HG02970 (cell line): Measurements from ENCODE around the gene DGKG.

Experiments
- ATAC-seq: cut with Tn5 transposase; IDR thresholded peaks from one replicate; pipeline ENCODE4 v1.9.1; 2021; ENCODE audit warnings: mild to moderate bottlenecking, moderate library complexity, moderate number of reproducible peaks; ENCODE audit not compliant: unreplicated experiment, low FRiP score

DGKG gene

DNA sequence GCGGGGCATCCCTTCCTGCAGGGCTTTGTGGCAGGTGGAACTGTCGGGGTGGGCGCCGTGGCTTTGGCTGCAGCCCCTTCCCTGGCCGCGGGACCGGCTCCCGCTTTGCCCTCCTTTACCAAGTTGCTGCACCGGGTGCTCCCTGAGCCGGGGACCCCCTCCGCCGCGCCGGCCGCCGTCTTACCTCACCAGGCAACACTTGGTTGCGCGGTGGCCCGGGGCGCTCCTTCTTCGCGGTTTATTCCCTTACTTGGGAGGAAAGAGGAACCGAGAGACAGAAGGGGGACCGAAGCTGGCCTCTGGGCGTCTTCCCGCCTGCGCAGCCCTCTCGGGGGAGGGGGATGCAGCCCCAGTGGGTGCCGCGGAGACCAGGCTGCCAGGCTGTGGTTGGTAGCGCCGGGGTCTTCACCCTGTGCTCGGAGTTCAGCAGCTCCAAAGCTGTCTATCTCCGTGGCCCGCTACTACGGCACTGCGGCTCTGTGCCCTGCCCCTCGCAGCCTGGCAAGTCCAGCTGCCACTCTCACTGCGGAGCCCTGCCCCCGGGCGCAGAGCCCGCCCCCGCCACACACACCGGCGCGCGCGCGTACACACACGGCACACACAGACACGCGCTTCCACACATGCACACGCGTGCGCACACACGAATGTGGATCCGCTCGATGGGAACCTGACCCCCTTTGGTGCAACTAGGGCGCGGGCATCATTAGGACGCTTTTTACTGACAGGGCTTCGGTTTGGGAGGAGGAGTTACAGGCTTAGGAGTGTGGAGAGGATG, at the start of gene DGKG:
Gene DGKG, minus strand, starts transcription at position 473 of the 775 bp plus-strand sequence. CDS start 41,775 bp downstream, outside the sequence.
- no peak for ATAC-seq

- no peak for ATAC-seq
Measured at GRCh38 chr3:186411089-186411488, 49.1 kb upstream of the DGKG start.

DNA sequence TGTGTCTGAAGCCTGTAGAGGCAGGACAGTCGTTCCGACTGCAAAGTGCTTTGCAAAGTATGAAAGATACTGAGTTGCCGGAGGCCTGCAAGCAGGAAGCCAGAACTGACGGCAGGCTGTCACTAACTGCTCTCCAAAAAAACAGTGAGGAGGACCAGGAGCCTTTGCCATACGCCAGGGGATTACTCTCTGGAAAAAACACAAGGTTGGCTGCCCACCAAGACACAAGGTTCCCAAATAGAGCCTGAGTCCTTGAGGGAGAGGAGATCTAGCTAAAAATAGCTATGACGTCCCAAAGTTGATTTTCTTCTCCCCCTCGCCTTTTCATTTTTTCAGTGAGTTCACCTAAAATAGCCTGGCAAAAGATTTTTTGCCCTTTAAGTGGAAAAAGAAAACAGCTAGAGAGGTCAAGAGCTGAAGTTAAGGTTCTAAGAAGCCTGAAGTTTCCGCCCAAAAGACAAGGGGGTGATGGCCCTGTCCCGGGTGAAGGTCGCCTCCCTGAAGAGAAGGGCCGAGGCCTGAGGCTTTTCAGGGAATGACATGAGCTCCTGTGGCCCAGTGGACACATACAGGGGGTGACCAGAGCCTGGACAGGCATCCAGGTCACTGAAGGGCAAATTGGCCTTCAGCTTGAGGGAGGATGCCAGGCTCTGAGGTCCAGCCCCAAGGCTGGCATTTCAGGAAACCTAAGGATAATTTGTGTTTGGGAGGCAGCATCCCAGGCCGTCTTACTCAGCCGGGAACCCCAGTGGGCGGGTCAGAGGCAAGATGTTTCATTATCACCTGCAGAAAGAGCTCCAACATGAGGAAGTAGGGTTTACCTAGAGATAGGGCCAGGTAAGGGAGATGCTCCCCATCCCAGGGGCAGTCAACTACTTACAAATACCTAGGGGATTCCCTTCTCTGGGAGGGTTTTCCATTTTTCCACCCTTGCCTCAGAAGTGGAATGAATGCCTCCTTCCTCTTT, 44.9 kb upstream of the DGKG start:
- no peak for ATAC-seq

- no peak for ATAC-seq
Measured at GRCh38 chr3:186401556-186401955, 39.5 kb upstream of the DGKG start.

- ATAC-seq: no peak
Measured at GRCh38 chr3:186400662-186401061, 38.6 kb upstream of the DGKG start.

GRCh38 chr3:186400026-186400425, 38.0 kb upstream of the DGKG start:
- ATAC-seq: no peak

- no peak for ATAC-seq
Measured at GRCh38 chr3:186394566-186395217, 32.7 kb upstream of the DGKG start.

DNA sequence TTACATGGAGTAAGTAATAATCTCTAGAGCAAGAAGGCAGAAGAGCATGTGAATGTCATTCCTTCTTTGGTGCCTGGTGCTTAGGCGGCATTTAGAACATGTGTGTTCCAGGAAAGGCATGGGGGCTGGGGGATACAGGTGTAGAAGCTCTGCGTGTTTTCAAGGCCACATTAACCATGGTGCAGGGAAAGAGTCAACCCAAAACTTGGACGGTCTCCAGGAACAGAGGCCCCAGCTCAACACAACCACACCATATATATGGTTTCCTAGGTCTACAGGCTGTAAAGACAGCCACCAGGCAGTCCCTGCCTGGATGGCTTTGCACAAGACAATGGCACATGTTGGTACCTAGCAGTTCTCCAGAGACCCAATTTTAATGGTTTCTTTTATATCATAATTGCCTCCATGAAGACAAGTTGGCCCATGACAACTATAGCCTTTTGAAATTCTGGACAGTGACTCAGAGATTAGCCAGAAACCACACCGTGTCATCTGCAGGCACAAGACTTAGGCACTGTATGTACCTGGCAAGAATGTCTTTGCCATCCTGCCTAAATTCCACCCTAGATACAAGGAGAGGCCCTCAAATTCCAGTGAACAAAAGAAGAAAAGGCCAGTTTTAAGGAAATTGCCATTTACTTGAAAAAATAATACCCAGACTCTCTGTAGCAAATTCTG, 25.0 kb upstream of the DGKG start:
- ATAC-seq: no peak

- ATAC-seq: no peak
Measured at GRCh38 chr3:186385856-186386602, 24.0 kb upstream of the DGKG start.

DNA sequence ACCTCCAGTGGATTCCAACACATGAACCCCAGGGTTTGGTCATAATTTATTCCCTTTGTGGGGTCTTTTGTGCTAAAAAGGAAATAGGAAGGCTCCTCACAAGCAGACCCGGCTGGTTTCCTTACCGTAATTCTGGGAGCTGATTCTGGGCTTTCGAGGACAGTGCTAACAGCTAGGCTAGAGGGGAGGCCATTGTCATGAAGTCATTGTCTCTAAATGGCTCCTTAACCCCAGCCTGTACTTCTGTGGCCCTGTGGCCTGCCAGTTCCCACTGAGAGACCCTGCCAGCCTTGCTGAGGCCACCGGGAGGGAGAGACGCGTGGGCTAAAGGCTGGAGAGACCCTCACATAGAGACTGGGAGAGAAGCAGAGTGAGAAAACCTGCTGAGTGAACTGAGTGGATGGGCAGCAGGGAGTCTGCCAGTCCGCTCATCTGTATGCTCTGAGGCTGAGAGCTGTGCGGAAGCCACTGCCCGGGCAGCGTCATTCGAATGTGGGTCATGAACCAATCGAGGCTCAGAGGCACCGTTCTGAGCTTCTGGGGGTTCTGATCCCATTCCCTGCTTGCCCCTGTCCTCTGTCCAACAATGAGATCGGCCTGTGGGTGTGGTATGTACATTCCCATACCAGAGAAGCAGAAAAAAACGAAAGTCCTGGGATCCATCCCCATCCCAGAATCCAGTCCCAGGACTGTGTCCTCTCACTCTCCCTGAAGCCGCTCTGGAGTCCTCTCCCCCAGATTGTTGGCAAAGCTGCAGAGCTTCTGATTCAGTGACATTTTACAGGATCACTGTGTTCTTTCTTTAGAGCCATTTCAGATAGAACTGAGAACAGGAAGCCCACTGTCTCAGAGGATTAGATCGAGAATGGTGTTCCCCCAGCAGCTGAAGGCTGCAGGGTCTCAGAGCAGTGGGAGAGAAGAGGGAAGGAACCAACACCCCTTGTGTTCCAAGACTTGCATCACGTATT, 21.3 kb upstream of the DGKG start:
- ATAC-seq: no peak

DNA sequence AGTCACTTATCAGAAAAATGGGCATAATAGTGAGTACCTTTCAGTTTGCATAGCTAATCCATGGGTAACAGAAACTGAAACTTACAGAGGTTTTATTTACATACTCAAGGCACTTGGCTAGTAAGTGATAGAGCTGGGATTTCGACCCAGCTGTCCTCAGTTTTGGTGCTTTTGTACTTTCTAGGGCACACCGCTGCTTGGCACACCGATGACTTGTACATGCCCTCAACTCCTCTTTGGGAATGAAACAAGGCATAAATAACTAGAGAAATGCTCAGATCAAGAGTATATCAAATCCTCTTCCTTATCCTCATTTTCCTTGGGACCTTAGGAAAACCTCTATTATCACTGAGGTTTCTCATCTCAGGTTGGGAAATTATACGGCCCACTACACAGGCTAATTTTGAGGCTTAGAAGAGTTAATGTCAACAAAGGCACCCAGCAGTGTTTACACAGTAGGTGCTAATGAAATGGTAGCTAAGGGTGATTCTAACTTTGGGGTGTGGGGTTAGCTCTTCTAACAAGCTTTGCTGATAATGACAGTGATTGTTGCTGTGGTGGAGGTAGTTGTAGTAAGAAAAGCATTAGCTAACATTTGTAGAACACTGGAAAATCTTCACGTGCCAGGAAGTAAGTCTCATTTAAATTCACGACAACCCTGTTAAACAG, 20.3 kb upstream of the DGKG start:
- ATAC-seq: no peak

- no peak for ATAC-seq
Measured at GRCh38 chr3:186381424-186382216, 19.6 kb upstream of the DGKG start.

DNA sequence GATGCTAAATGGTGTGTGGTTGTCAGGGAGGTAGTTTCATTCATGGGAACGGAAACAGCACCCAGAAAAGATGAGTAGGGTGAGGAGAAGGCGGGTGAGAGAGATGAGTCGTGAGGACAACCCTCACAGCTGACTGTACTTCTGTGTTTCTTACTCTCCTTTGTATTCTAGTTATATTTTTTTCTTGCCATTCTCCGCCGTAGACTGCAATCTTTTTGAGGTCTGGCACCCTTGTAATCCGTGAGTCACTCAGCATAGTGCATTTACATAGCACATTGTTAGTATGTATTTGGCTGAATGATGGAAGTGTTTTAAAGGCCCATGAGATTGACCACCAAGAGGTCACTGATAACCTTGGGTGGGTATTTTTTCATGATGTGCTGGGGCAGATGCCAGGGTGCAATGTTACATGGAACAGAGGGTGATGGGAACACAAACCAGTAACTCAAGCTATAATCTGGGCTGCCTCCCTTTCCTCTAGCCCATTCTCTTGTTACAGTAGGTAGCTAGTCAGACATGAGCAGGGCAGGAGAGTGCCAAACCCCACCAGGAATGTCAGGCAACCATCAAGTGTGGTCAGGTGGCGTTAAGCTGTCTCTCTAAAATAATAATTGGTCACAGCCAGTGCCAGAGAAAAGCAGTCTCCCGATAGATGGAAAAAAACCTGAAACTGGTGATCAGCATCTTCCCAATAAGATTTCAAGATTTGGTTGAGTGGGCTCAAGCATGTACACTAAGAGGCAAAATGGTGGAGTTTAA, 18.8 kb upstream of the DGKG start:
- no peak for ATAC-seq

DNA sequence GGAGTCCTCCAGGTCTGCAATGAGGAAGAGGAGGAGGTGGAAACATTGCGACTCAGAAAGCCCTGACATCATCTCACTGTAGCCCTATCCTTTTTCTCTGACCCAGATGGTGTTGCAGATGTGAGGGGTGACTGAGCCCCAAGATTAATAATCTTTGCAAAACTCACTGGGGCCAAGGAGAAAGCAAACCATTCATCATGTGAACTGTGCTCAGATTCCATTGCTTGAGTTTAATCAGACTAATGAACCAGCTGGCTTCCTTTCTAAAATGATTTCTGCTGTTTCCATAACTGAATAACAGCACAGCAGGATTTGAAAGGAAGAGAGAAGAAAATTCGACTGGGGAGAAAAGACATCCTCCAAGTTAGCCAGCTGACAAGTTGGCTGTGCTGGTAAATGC, 13.4 kb upstream of the DGKG start:
- no peak for ATAC-seq

GRCh38 chr3:186374376-186374775, 12.3 kb upstream of the DGKG start:
- no peak for ATAC-seq

DNA sequence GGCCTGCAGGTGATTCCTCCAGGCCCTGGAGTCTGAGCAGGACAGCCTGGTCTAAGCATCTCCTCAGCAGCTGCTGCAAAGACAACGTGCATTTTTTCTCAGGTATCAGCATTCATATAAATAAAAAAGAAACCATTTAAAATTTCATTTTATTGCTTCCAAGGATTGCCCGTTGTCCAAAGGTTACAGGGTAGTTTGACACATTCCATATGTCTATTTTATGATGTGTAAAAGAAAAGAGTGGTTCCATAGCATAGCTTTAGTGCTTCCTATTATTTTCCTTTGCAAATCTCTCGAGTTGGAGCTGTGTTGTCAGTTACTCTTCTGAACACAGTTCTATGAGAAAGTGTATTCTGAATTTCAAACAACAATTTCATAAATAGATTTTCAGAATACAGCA, 7.2 kb upstream of the DGKG start:
- ATAC-seq: no peak

DNA sequence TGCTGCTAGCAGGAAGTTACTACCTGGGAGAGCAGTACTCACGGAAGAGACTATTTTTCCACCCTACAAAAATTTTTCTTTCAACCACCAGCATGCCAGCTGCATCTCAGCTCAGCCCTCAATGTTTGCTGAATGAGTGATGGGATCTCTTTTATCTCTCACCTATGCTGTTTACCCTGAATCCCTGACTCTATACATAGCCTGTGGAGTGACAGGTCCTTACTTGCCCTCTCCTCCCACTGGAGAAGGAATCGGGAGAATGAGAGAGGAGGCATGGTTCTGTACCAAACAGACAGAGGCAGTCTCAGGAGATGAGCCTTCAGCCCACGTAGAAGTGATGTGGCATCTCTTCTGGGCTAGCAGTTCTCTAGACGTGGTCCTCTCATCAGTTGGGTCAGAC, 6.7 kb upstream of the DGKG start:
- no peak for ATAC-seq
